GM12878 (cell line): ENCODE results near the gene PTBP1. TPM values are rescaled to one million over a fixed set of nuclear protein-coding genes. Genes with fewer than 3 reads are reported as not detected.

ENCODE experiments used
- ATAC-seq: fragments of 200-7000 bp; cut with Tn5 transposase; 3 replicates; pipeline ENCODE4 v1.9.1; 2020; ENCODE audit warnings: mild to moderate bottlenecking, moderate library complexity
- BruUV-seq: library from RNA; stranded (reverse); fragments of 400-500 nt; replicated peaks from 2 replicates; lab custom pipeline; 2021; lab: Mats Ljungman, UMichigan
- CTCF ChIA-PET: fragments of 300-600 bp; sonication (Branson Sonifier 250); formaldehyde crosslinking; extraction: SDS; loops from one replicate; lab custom pipeline; 2021; ENCODE audit warnings: inconsistent platforms; lab: Yijun Ruan, JAX
- POLR2A ChIA-PET: fragments of 350-600 bp; formaldehyde crosslinking; extraction: SDS; loops from one replicate; lab custom pipeline; 2021; ENCODE audit warnings: inconsistent platforms; lab: Charles Lee
- RAD21 ChIA-PET: fragments of 300-600 bp; sonication (Branson Sonifier 250); formaldehyde crosslinking; loops from one replicate; lab custom pipeline; 2023; ENCODE audit warnings: antibody characterized with exemption; ENCODE audit not compliant: unreplicated experiment; lab: Charles Lee
- SMC1A ChIA-PET: fragments of 300-600 bp; sonication (Branson Sonifier 250); formaldehyde crosslinking; loops from one replicate; lab custom pipeline; 2023; ENCODE audit not compliant: unreplicated experiment, uncharacterized antibody; lab: Charles Lee
- DNase-seq: peaks from one replicate; pipeline ENCODE4 v3.0.0-alpha.2; 2011; ENCODE audit warnings: low read depth, low spot score
- FAIRE-seq: peaks from 3 replicates; lab custom pipeline; 2011; peaks lifted over from hg19 to GRCh38; lab: Jason Lieb, UNC
- H2AFZ ChIP-seq: 2 replicates; pipeline ENCODE4 v1.6.0; 2011; ENCODE audit warnings: low read depth, low read length, control low read depth; ENCODE audit not compliant: control insufficient read depth
- H3K27ac ChIP-seq: 2 replicates; pipeline ENCODE4 v1.5.1; 2011; ENCODE audit warnings: control low read depth; ENCODE audit not compliant: control insufficient read depth, insufficient read depth
- H3K27me3 ChIP-seq, 2 experiments: replicated peaks in 1 of 2; 2 replicates each; pipeline versions ENCODE4 v1.6.0 to v1.6.1; 2011; ENCODE audit warnings: low read length in 1 of 2; ENCODE audit not compliant: control insufficient read depth in 2 of 2, insufficient read depth in 2 of 2
- H3K36me3 ChIP-seq, 2 experiments: 2 replicates each; pipeline ENCODE4 v1.5.1; 2011; ENCODE audit warnings: low read length in 1 of 2; ENCODE audit not compliant: control insufficient read depth in 2 of 2, insufficient read depth in 2 of 2
- H3K4me1 ChIP-seq: 2 replicates; pipeline ENCODE4 v1.6.1; 2011; ENCODE audit warnings: mild to moderate bottlenecking, low read length, moderate library complexity, mixed read lengths; ENCODE audit not compliant: control insufficient read depth, insufficient read depth
- H3K4me2 ChIP-seq: 2 replicates; pipeline ENCODE4 v1.6.0; 2011; ENCODE audit warnings: control low read depth; ENCODE audit not compliant: control insufficient read depth, insufficient read depth
- H3K4me3 ChIP-seq: fragments of 200-600 bp; sonication (generic); 2 replicates; pipeline ENCODE4 v1.5.1; 2016
- H3K79me2 ChIP-seq: 2 replicates; pipeline ENCODE4 v1.6.0; 2011; ENCODE audit warnings: low read length; ENCODE audit not compliant: control insufficient read depth, insufficient read depth
- H3K9ac ChIP-seq: 2 replicates; pipeline ENCODE4 v1.8.0; 2011; ENCODE audit warnings: low read length, control low read depth, mixed read lengths; ENCODE audit not compliant: control insufficient read depth, insufficient read depth
- H3K9me3 ChIP-seq: replicated peaks from 3 replicates; pipeline ENCODE4 v1.5.1; 2011; ENCODE audit warnings: mild to moderate bottlenecking, low read length; ENCODE audit not compliant: control insufficient read depth, insufficient read depth
- H4K20me1 ChIP-seq: 2 replicates; pipeline ENCODE4 v1.6.0; 2011; ENCODE audit not compliant: control insufficient read depth, insufficient read depth
- ATF2 ChIP-seq: IDR thresholded peaks from 2 replicates; pipeline ENCODE4 v1.6.1; 2012; ENCODE audit warnings: low read length, inconsistent platforms
- BCL11A ChIP-seq: IDR thresholded peaks from 2 replicates; pipeline ENCODE4 v1.6.1; 2011; ENCODE audit warnings: low read depth, low read length
- CBFB ChIP-seq: IDR thresholded peaks from 2 replicates; pipeline ENCODE4 v1.6.1; 2016; ENCODE audit warnings: antibody characterized with exemption, low read depth
- FOXK2 ChIP-seq: fragments of 450-650 bp; IDR thresholded peaks from 2 replicates; pipeline ENCODE4 v1.6.1; 2017; ENCODE audit warnings: mild to moderate bottlenecking, moderate library complexity
- IRF3 ChIP-seq: fragments of 450-650 bp; IDR thresholded peaks from 2 replicates; pipeline ENCODE4 v1.6.1; 2014; ENCODE audit warnings: mild to moderate bottlenecking
- JUNB ChIP-seq: IDR thresholded peaks from 2 replicates; pipeline ENCODE4 v1.6.1; 2016; ENCODE audit warnings: antibody characterized with exemption, mild to moderate bottlenecking
- MLLT1 ChIP-seq: fragments of 450-650 bp; IDR thresholded peaks from 2 replicates; pipeline ENCODE4 v1.6.1; 2016; ENCODE audit warnings: mild to moderate bottlenecking
- MXI1 ChIP-seq: fragments of 150-350 bp; IDR thresholded peaks from 2 replicates; pipeline ENCODE4 v1.6.1; 2011; ENCODE audit warnings: low read depth, mild to moderate bottlenecking, inconsistent platforms, low read length, improper control_type of control experiment
- POLR2A ChIP-seq: IDR thresholded peaks from 2 replicates; pipeline ENCODE4 v1.6.1; 2011; ENCODE audit warnings: low read depth, mild to moderate bottlenecking, low read length
- POLR2AphosphoS5 ChIP-seq: IDR thresholded peaks from 2 replicates; pipeline ENCODE4 v1.6.1; 2011; ENCODE audit warnings: mild to moderate bottlenecking, low read length, inconsistent platforms
- RBBP5 ChIP-seq: fragments of 200-600 bp; sonication (generic); conservative IDR thresholded peaks from 2 replicates; pipeline ENCODE4 v1.6.1; 2016
- TCF12 ChIP-seq: IDR thresholded peaks from 2 replicates; pipeline ENCODE4 v1.6.1; 2011; ENCODE audit warnings: low read depth, mild to moderate bottlenecking, low read length
- ZBTB33 ChIP-seq: fragments of 450-650 bp; IDR thresholded peaks from 2 replicates; pipeline ENCODE4 v1.6.1; 2017; ENCODE audit warnings: mild to moderate bottlenecking
- ZNF274 ChIP-seq: IDR thresholded peaks from one replicate; pipeline ENCODE4 v1.8.0; 2011; ENCODE audit not compliant: insufficient read length, insufficient read depth
- WGBS: methylation state at CpG from one replicate; pipeline ENCODE4 v1.1.6; 2016; ENCODE audit warnings: low lambda C conversion rate; ENCODE audit not compliant: insufficient replicate concordance, insufficient coverage; ENCODE audit errors: missing lambda C conversion rate; 5-methylcytosine and 5-hydroxymethylcytosine counted together
- in situ Hi-C: fragments of 300-500 bp; cut with MboI; formaldehyde crosslinking; loops from 9 replicates; pipeline ENCODE4 v1.14.3; 2018; ENCODE audit warnings: mixed read lengths
- intact Hi-C: fragments of 100-400 bp; cut with micrococcal nuclease; formaldehyde crosslinking; loops from one replicate; pipeline ENCODE4 v1.14.2; 2022; ENCODE audit not compliant: unreplicated experiment
- polyA plus RNA-seq, 11 experiments: library from polyadenylated mRNA; depleted of rRNA in 4 of 11; unstranded in 6 of 11; stranded (reverse) in 5 of 11; fragments of >200 nt; fragmentation: Nextera tagmentation in 4 of 11; fragmentation: Illumina TruSeq in 1 of 11; extraction: Ambion mirVana in 4 of 11; extraction: Trizol in 1 of 11; gene quantifications; 1 replicate in 1 of 11; 2 replicates in 10 of 11; pipeline versions ENCODE4 v1.2.1 to v1.2.3, GENCODE V29; 2011 to 2016; ENCODE audit warnings: inconsistent platforms in 2 of 11, missing spikeins in 2 of 11, low read depth in 1 of 11
- total RNA-seq, 4 experiments: library from RNA; depleted of rRNA in 3 of 4; stranded (reverse); fragments of >200 nt in 3 of 4; fragmentation: Illumina TruSeq in 1 of 4; extraction: Trizol in 1 of 4; gene quantifications; 2 replicates each; pipeline versions ENCODE4 v1.2.1 to v1.2.3, GENCODE V29; 2013 to 2021

Gene PTBP1
- total and polyA plus RNA-seq, 10 of the 15 experiments (the other 5 are each of a cell fraction or from before 2014, with no cell fraction given): 13.1 to 532 (median 217) TPM

- no peak for TF ChIP-seq MLLT1
- TF ChIP-seq TCF12: no peak
Measured at GRCh38 chr19:813219-814151, 16.2 kb downstream of the PTBP1 start (continued).

- Histone ChIP-seq H3K27ac (no peak overlapping the region), H3K9ac (no peak overlapping the region), H3K9me3 (no peaks in the 10 kb centered on the region; the same call in 2 of the 3 replicates), H3K4me3 (no peak overlapping the region), H3K4me1 (no peaks in the 10 kb centered on the region), H2AFZ (no peak overlapping the region), H3K36me3 (peaks cover 14 to 22% of the 10 kb centered on the region in 2 experiments; a peak in 3 of 4 replicates), H4K20me1 (no peaks in the 10 kb centered on the region), H3K79me2 (no peaks in the 10 kb centered on the region), H3K27me3 (no peaks in the 10 kb centered on the region), H3K4me2 (no peak overlapping the region)
- in situ Hi-C loops (no loop called here), intact Hi-C loops (no loop called here)
- ATAC-seq: peak; percentile 11
- TF ChIP-seq CBFB (peak; percentile 53; the same call in 1 of the 2 replicates), POLR2A (peak; percentile 83), ATF2 (no peak), ZNF274 (no peak), JUNB (no peak), POLR2AphosphoS5 (peak; percentile 81), FOXK2 (no peak), RBBP5 (no peak), BCL11A (peak; percentile 33; the same call in 1 of the 2 replicates), MXI1 (no peak), ZBTB33 (no peak), IRF3 (no peak)
- no peak for FAIRE-seq
- RAD21 ChIA-PET: no interaction called here
- CTCF ChIA-PET: no interaction called here
- WGBS: 90% methylated on average over 43 of the region's 49 CpGs
- POLR2A ChIA-PET: no interaction called here
- no peak for DNase-seq
- no TSS peak for BruUV-seq
- SMC1A ChIA-PET: no interaction called here
Measured at GRCh38 chr19:814152-815078, 17.2 kb downstream of the PTBP1 start.
